HepG2 (cell line): Measurements from ENCODE around the gene PSMD1. TPM values are rescaled to one million over a fixed set of nuclear protein-coding genes. Genes with fewer than 3 reads are reported as not detected.

Experiments
- ATAC-seq: fragments of 200-7000 bp; cut with Tn5 transposase; 3 replicates; pipeline ENCODE4 v1.9.1; 2020; ENCODE audit warnings: mild to moderate bottlenecking, moderate library complexity
- BruUV-seq: library from RNA; stranded (reverse); fragments of 400-500 nt; replicated peaks from 2 replicates; lab custom pipeline; 2021; lab: Mats Ljungman, UMichigan
- CTCF ChIA-PET: fragments of 300-600 bp; formaldehyde crosslinking; extraction: SDS; loops from one replicate; lab custom pipeline; 2021; ENCODE audit warnings: low total read pairs, inconsistent platforms, low intra/inter-chr PET ratio; lab: Yijun Ruan, JAX
- POLR2A ChIA-PET: fragments of 350-600 bp; sonication (Branson Sonifier 250); formaldehyde crosslinking; loops from one replicate; lab custom pipeline; 2020; ENCODE audit warnings: antibody characterized with exemption, inconsistent platforms; lab: Yijun Ruan, JAX
- DNase-seq: peaks from one replicate; pipeline ENCODE4 v3.0.0-alpha.2; 2015; ENCODE audit warnings: low spot score
- FAIRE-seq: peaks from 3 replicates; lab custom pipeline; 2011; peaks lifted over from hg19 to GRCh38; lab: Jason Lieb, UNC
- H2AFZ ChIP-seq: one replicate; pipeline ENCODE4 v1.6.1; 2011; ENCODE audit warnings: low read length, inconsistent platforms
- H3K27ac ChIP-seq: fragments of 300-600 bp; 3 replicates; pipeline ENCODE4 v1.8.0; 2011; ENCODE audit warnings: mixed run types, mild to moderate bottlenecking, mixed read lengths, low read length, inconsistent platforms; ENCODE audit not compliant: insufficient read depth; ENCODE audit errors: extremely low read length
- H3K27me3 ChIP-seq, 2 experiments: fragments of 200-600 bp in 1 of 2; 2 replicates in 1 of 2; 3 replicates in 1 of 2; pipeline versions ENCODE4 v1.6.0 to v1.8.0; 2011; ENCODE audit warnings: low read length in 2 of 2, mild to moderate bottlenecking in 2 of 2, moderate library complexity in 2 of 2, inconsistent platforms in 1 of 2; ENCODE audit not compliant: insufficient read depth in 2 of 2, control insufficient read depth in 1 of 2
- H3K36me3 ChIP-seq, 2 experiments: fragments of 200-600 bp in 1 of 2; replicated peaks in 1 of 2; 2 replicates in 1 of 2; 3 replicates in 1 of 2; pipeline versions ENCODE4 v1.5.1 to v1.8.0; 2011; ENCODE audit warnings: low read length in 2 of 2, inconsistent platforms in 1 of 2; ENCODE audit not compliant: insufficient read depth in 2 of 2, control insufficient read depth in 1 of 2
- H3K4me1 ChIP-seq: 2 replicates; pipeline ENCODE4 v1.5.1; 2012; ENCODE audit warnings: low read length, inconsistent platforms; ENCODE audit not compliant: insufficient read depth
- H3K4me2 ChIP-seq: 2 replicates; pipeline ENCODE4 v1.6.0; 2011; ENCODE audit warnings: low read depth, low read length, inconsistent platforms
- H3K4me3 ChIP-seq, 3 experiments: fragments of 200-600 bp in 1 of 3; sonication (generic), shearing (Covaris generic) in 1 of 3; replicated peaks in 1 of 3; 2 replicates each; pipeline ENCODE4 v1.5.1; 2011 to 2016; ENCODE audit warnings: low read length in 3 of 3, inconsistent platforms in 2 of 3, low read depth in 2 of 3, mild to moderate bottlenecking in 2 of 3, control low read depth in 1 of 3, mixed read lengths in 1 of 3; ENCODE audit not compliant: insufficient read depth in 1 of 3
- H3K79me2 ChIP-seq: one replicate; pipeline ENCODE4 v1.6.1; 2011; ENCODE audit warnings: low read length, inconsistent platforms; ENCODE audit not compliant: insufficient read depth
- H3K9ac ChIP-seq: 2 replicates; pipeline ENCODE4 v1.6.0; 2011; ENCODE audit warnings: mild to moderate bottlenecking, low read depth, low read length, inconsistent platforms; ENCODE audit not compliant: insufficient read depth
- H3K9me3 ChIP-seq: 2 replicates; pipeline ENCODE4 v1.5.1; 2012; ENCODE audit warnings: mild to moderate bottlenecking, low read length
- H4K20me1 ChIP-seq: 2 replicates; pipeline ENCODE4 v1.6.0; 2011; ENCODE audit warnings: inconsistent platforms, mild to moderate bottlenecking, low read length, moderate library complexity; ENCODE audit not compliant: insufficient read depth
- DRAP1 ChIP-seq: IDR thresholded peaks from 2 replicates; pipeline ENCODE4 v1.6.1; 2016; ENCODE audit warnings: missing genetic modification reagents, missing compliant biosample characterization
- LCORL ChIP-seq, 2 experiments: fragments of 450-650 bp in 1 of 2; sonication (generic) in 1 of 2; formaldehyde crosslinking in 1 of 2; IDR thresholded peaks; 2 replicates each; pipeline versions ENCODE4 v1.5.0 to v1.6.1; 2017 to 2020; ENCODE audit warnings: antibody characterized with exemption in 1 of 2, missing genetic modification reagents in 1 of 2
- MAFF ChIP-seq: IDR thresholded peaks from 2 replicates; pipeline ENCODE4 v1.6.1; 2011; ENCODE audit warnings: low read depth, low read length, improper control_type of control experiment
- MAFK ChIP-seq, 2 experiments: IDR thresholded peaks in 1 of 2; conservative IDR thresholded peaks in 1 of 2; 2 replicates each; pipeline ENCODE4 v1.6.1; 2011; ENCODE audit warnings: improper control_type of control experiment in 2 of 2, low read length in 2 of 2
- NR2F6 ChIP-seq, 2 experiments: IDR thresholded peaks; 2 replicates each; pipeline ENCODE4 v1.6.1; 2016; ENCODE audit warnings: antibody characterized with exemption in 1 of 2, mild to moderate bottlenecking in 1 of 2
- PLRG1 ChIP-seq: fragments of 450-650 bp; conservative IDR thresholded peaks from 2 replicates; pipeline ENCODE4 v1.6.1; 2016
- RARA ChIP-seq: IDR thresholded peaks from 2 replicates; pipeline ENCODE4 v1.6.1; 2016; ENCODE audit warnings: missing genetic modification reagents, missing compliant biosample characterization
- ZNF546 ChIP-seq: sonication (generic); formaldehyde crosslinking; conservative IDR thresholded peaks from 2 replicates; pipeline ENCODE4 v1.8.1; 2023; ENCODE audit warnings: mild to moderate bottlenecking, missing genetic modification reagents
- ZNF549 ChIP-seq: sonication (generic); formaldehyde crosslinking; IDR thresholded peaks from 2 replicates; pipeline ENCODE4 v1.5.0; 2020; ENCODE audit warnings: missing genetic modification reagents
- ZNF710 ChIP-seq: sonication (generic); formaldehyde crosslinking; IDR thresholded peaks from 2 replicates; pipeline ENCODE4 v1.5.0; 2020; ENCODE audit warnings: mild to moderate bottlenecking, missing genetic modification reagents, borderline replicate concordance
- WGBS: methylation state at CpG from one replicate; pipeline ENCODE4 v1.1.6; 2017; ENCODE audit warnings: low lambda C conversion rate; 5-methylcytosine and 5-hydroxymethylcytosine counted together
- in situ Hi-C: cut with HindIII; loops from 2 replicates; pipeline ENCODE4 v1.10.0; 2017; ENCODE audit warnings: low pct_unique_long_range_greater_than_20kb; ENCODE audit not compliant: extremely low pct_ligation_motif_present
- intact Hi-C: fragments of 100-400 bp; cut with micrococcal nuclease; formaldehyde crosslinking; loops from one replicate; pipeline ENCODE4 v1.10.0; 2022; ENCODE audit not compliant: unreplicated experiment
- polyA plus RNA-seq, 8 experiments: library from polyadenylated mRNA; depleted of rRNA in 3 of 8; stranded (reverse) in 7 of 8; unstranded in 1 of 8; fragments of >200 nt; fragmentation: Illumina TruSeq in 4 of 8; extraction: Trizol in 4 of 8; gene quantifications; 2 replicates each; pipeline versions ENCODE4 v1.2.1 to v1.2.3, GENCODE V29; 2011 to 2016; ENCODE audit warnings: low read depth in 4 of 8, missing spikeins in 1 of 8, mixed read lengths in 1 of 8; ENCODE audit not compliant: insufficient read depth in 1 of 8
- total RNA-seq, 5 experiments: library from RNA; depleted of rRNA; stranded (reverse); fragments of >200 nt; fragmentation: Illumina TruSeq; extraction: Trizol; gene quantifications; 2 replicates each; pipeline ENCODE4 v1.2.3, GENCODE V29; 2016; ENCODE audit warnings: low read depth in 1 of 5

The PSMD1 gene
- total and polyA plus RNA-seq, 2 of the 13 experiments (the other 11 are each of a cell fraction or from before 2014, with no cell fraction given), result 136 to 191 TPM

- H3K4me3 ChIP-seq, result no peak overlapping the region
- TF ChIP-seq MAFK (conservative IDR thresholded peaks at IDR 0.05 in 1 of 2, IDR thresholded peaks at IDR 0.05 in 1 of 2; ENCODE audit: low read length in 2 of 2), result peak; percentile 99 to 100
- TF ChIP-seq NR2F6 (IDR thresholded peaks at IDR 0.05), result no peak
- no peak for TF ChIP-seq NR2F6 (CRISPR knock-in tag; IDR thresholded peaks at IDR 0.05)
- no peak for TF ChIP-seq ZNF710 (CRISPR knock-in tag)
- no peak for TF ChIP-seq ZNF546
- TF ChIP-seq DRAP1 (CRISPR knock-in tag), result no peak
- TF ChIP-seq RARA (CRISPR knock-in tag), result no peak
- peak; percentile 99 for TF ChIP-seq MAFF
- no peak for TF ChIP-seq ZNF549 (CRISPR knock-in tag)
- TF ChIP-seq PLRG1, result no peak
- no peak for TF ChIP-seq LCORL (IDR thresholded peaks at IDR 0.05)
- TF ChIP-seq LCORL (CRISPR knock-in tag; IDR thresholded peaks at IDR 0.05), result no peak
- TF ChIP-seq, all 625 proteins: peak for 2
- ChIA-PET POLR2A (interaction anchor here (0.6 kb wide), 1 partner anchor 360 kb away, joined by 4 read pairs; no protein-coding TSS in a partner anchor), CTCF (no interaction called here)
- in situ Hi-C loops (no loop called here), intact Hi-C loops (no loop called here)
- DNase-seq (no peak), FAIRE-seq (no peak), ATAC-seq (no peak)
- no peak overlapping the region for H3K9ac ChIP-seq
- H3K27ac ChIP-seq, result no peak overlapping the region
- no peaks in the 10 kb centered on the region for H4K20me1 ChIP-seq
- peaks cover under 1 to 3% of the 10 kb centered on the region in 2 experiments; a peak in 3 of 5 replicates for H3K36me3 ChIP-seq
- WGBS, result 94% methylated on average over 7 of the region's 7 CpGs
- H3K9me3 ChIP-seq, result no peaks in the 10 kb centered on the region
- no peak overlapping the region for H3K4me2 ChIP-seq
- no peaks in the 10 kb centered on the region; a peak in 1 of 5 replicates for H3K27me3 ChIP-seq
- peaks cover 2% of the 10 kb centered on the region for H3K79me2 ChIP-seq
- BruUV-seq, result no TSS peak
- H3K4me1 ChIP-seq, result peaks cover 14% of the 10 kb centered on the region
- H2AFZ ChIP-seq, result no peak overlapping the region
Observed at GRCh38 chr2:231203087-231203486, 146.4 kb downstream of the PSMD1 start.
